H9 (cell line): ENCODE measurements around the gene STRADA. TPM values are rescaled to one million over a fixed set of nuclear protein-coding genes. Genes with fewer than 3 reads are reported as not detected.
A peak's percentile ranks its signal among the peaks of the same experiment; 100 is the strongest.

Source experiments
- DNase-seq: peaks from one replicate; pipeline ENCODE4 v3.0.0-alpha.2; 2017
- H2AFZ ChIP-seq: one replicate; pipeline ENCODE4 v1.6.1; 2013; ENCODE audit warnings: mild to moderate bottlenecking, low read length, control low read depth, moderate library complexity
- H2AK5ac ChIP-seq: 2 replicates; pipeline ENCODE4 v1.6.1; 2013; ENCODE audit warnings: low read length, control low read depth, mixed read lengths; ENCODE audit not compliant: insufficient read length
- H2BK120ac ChIP-seq: one replicate; pipeline ENCODE4 v1.6.1; 2013; ENCODE audit warnings: low read depth, mild to moderate bottlenecking, low read length, control low read depth, inconsistent platforms; ENCODE audit not compliant: poor library complexity, severe bottlenecking
- H2BK12ac ChIP-seq: 2 replicates; pipeline ENCODE4 v1.6.1; 2013; ENCODE audit warnings: low read length, control low read depth, mixed read lengths, low read depth; ENCODE audit not compliant: insufficient read length
- H2BK15ac ChIP-seq: 2 replicates; pipeline ENCODE4 v1.6.1; 2013; ENCODE audit warnings: low read depth, low read length, control low read depth
- H2BK20ac ChIP-seq: one replicate; pipeline ENCODE4 v1.6.1; 2013; ENCODE audit warnings: low read depth, mild to moderate bottlenecking, low read length, control low read depth, inconsistent platforms; ENCODE audit not compliant: poor library complexity, severe bottlenecking
- H2BK5ac ChIP-seq: 2 replicates; pipeline ENCODE4 v1.6.1; 2013; ENCODE audit warnings: low read length, control low read depth, mixed read lengths; ENCODE audit not compliant: insufficient read length
- H3K14ac ChIP-seq: 2 replicates; pipeline ENCODE4 v1.6.1; 2013; ENCODE audit warnings: low read length, control low read depth; ENCODE audit not compliant: insufficient read depth
- H3K18ac ChIP-seq: 2 replicates; pipeline ENCODE4 v1.6.1; 2013; ENCODE audit warnings: low read depth, mild to moderate bottlenecking, mixed read lengths, low read length, control low read depth; ENCODE audit not compliant: insufficient read length
- H3K23ac ChIP-seq: 2 replicates; pipeline ENCODE4 v1.6.1; 2013; ENCODE audit warnings: low read length, control low read depth, mixed read lengths, low read depth; ENCODE audit not compliant: insufficient read length
- H3K23me2 ChIP-seq: 2 replicates; pipeline ENCODE4 v1.6.1; 2013; ENCODE audit warnings: low read depth, mild to moderate bottlenecking, mixed read lengths, low read length, control low read depth; ENCODE audit not compliant: insufficient read length, poor library complexity, severe bottlenecking
- H3K27ac ChIP-seq: 2 replicates; pipeline ENCODE4 v1.5.1; 2013; ENCODE audit warnings: low read length, control low read depth, mixed read lengths, low read depth; ENCODE audit not compliant: insufficient read length
- H3K27me3 ChIP-seq: 2 replicates; pipeline ENCODE4 v1.6.1; 2013; ENCODE audit warnings: low read length, control low read depth, inconsistent platforms; ENCODE audit not compliant: insufficient read depth
- H3K4ac ChIP-seq: 2 replicates; pipeline ENCODE4 v1.6.1; 2013; ENCODE audit warnings: low read depth, mild to moderate bottlenecking, control low read depth, inconsistent platforms, low read length, moderate library complexity
- H3K4me1 ChIP-seq: 2 replicates; pipeline ENCODE4 v1.6.1; 2013; ENCODE audit warnings: low read length, control low read depth, inconsistent platforms; ENCODE audit not compliant: insufficient read depth
- H3K4me2 ChIP-seq: 2 replicates; pipeline ENCODE4 v1.6.1; 2013; ENCODE audit warnings: low read length, control low read depth, mixed read lengths; ENCODE audit not compliant: insufficient read length, insufficient read depth
- H3K56ac ChIP-seq: 2 replicates; pipeline ENCODE4 v1.6.1; 2013; ENCODE audit warnings: low read depth, mild to moderate bottlenecking, mixed read lengths, low read length, control low read depth; ENCODE audit not compliant: insufficient read length
- H3K79me1 ChIP-seq: 2 replicates; pipeline ENCODE4 v1.6.1; 2013; ENCODE audit warnings: low read depth, mild to moderate bottlenecking, moderate library complexity, low read length, control low read depth, inconsistent platforms; ENCODE audit not compliant: insufficient read depth, poor library complexity, severe bottlenecking
- H3K79me2 ChIP-seq: 2 replicates; pipeline ENCODE4 v1.6.1; 2013; ENCODE audit warnings: low read length, control low read depth, inconsistent platforms; ENCODE audit not compliant: insufficient read depth
- H3K9ac ChIP-seq: 2 replicates; pipeline ENCODE4 v1.6.1; 2013; ENCODE audit warnings: low read length, control low read depth, mixed read lengths; ENCODE audit not compliant: insufficient read length; ENCODE audit errors: extremely low read depth
- H3K9me3 ChIP-seq: one replicate; pipeline ENCODE4 v1.6.1; 2013; ENCODE audit warnings: low read depth, low read length, inconsistent platforms; ENCODE audit not compliant: control insufficient read depth
- H3T11ph ChIP-seq: one replicate; pipeline ENCODE4 v1.6.1; 2013; ENCODE audit warnings: mild to moderate bottlenecking, low read length, control low read depth, inconsistent platforms
- H4K20me1 ChIP-seq: one replicate; pipeline ENCODE4 v1.6.1; 2013; ENCODE audit not compliant: control insufficient read depth, insufficient read length, insufficient read depth
- H4K5ac ChIP-seq: 2 replicates; pipeline ENCODE4 v1.6.1; 2013; ENCODE audit warnings: low read depth, mild to moderate bottlenecking, mixed read lengths, low read length, control low read depth; ENCODE audit not compliant: insufficient read length
- H4K8ac ChIP-seq: replicated peaks from 2 replicates; pipeline ENCODE4 v1.6.1; 2013; ENCODE audit warnings: low read length, control low read depth, mixed read lengths, low read depth; ENCODE audit not compliant: insufficient read length
- H4K91ac ChIP-seq: 2 replicates; pipeline ENCODE4 v1.6.1; 2013; ENCODE audit warnings: low read depth, mild to moderate bottlenecking, moderate library complexity, mixed read lengths, low read length, control low read depth; ENCODE audit not compliant: insufficient read length
- H3K27ac Mint-ChIP-seq, 3 experiments: 2 replicates in 2 of 3; 3 replicates in 1 of 3; pipeline ENCODE4 v1.8.0; 2020 to 2021; ENCODE audit warnings: mixed read lengths in 3 of 3, mild to moderate bottlenecking in 1 of 3, moderate library complexity in 1 of 3
- H3K27me3 Mint-ChIP-seq: 2 replicates; pipeline ENCODE4 v1.8.0; 2021; ENCODE audit warnings: low read depth, mild to moderate bottlenecking, moderate library complexity, mixed read lengths
- H3K36me3 Mint-ChIP-seq, 3 experiments: 2 replicates in 2 of 3; 3 replicates in 1 of 3; pipeline ENCODE4 v1.8.0; 2020 to 2021; ENCODE audit warnings: low read depth in 3 of 3, mixed read lengths in 3 of 3; ENCODE audit not compliant: insufficient read depth in 1 of 3
- H3K4me1 Mint-ChIP-seq, 2 experiments: 2 replicates each; pipeline ENCODE4 v1.8.0; 2020; ENCODE audit warnings: mixed read lengths in 2 of 2
- H3K4me3 Mint-ChIP-seq, 2 experiments: 2 replicates in 1 of 2; 3 replicates in 1 of 2; pipeline ENCODE4 v1.8.0; 2020 to 2021; ENCODE audit warnings: mild to moderate bottlenecking in 2 of 2, mixed read lengths in 2 of 2, moderate library complexity in 1 of 2
- H3K9me3 Mint-ChIP-seq, 2 experiments: 2 replicates in 1 of 2; 3 replicates in 1 of 2; pipeline ENCODE4 v1.8.0; 2020; ENCODE audit warnings: mild to moderate bottlenecking in 2 of 2, mixed read lengths in 2 of 2, moderate library complexity in 1 of 2
- CTCF ChIP-seq: fragments of 200-600 bp; sonication (generic); conservative IDR thresholded peaks from 3 replicates; pipeline ENCODE4 v1.8.0; 2021; ENCODE audit warnings: antibody characterized with exemption, mild to moderate bottlenecking
- WGBS: extraction: QIAGEN DNeasy Blood & Tissue Kit; methylation state at CpG from one replicate; pipeline ENCODE4 v1.1.7; 2013; ENCODE audit warnings: missing lambda C conversion rate, low lambda C conversion rate, mixed read lengths; ENCODE audit not compliant: insufficient read length; ENCODE audit errors: extremely low coverage; 5-methylcytosine and 5-hydroxymethylcytosine counted together
- total RNA-seq: library from RNA; stranded (reverse); gene quantifications from 2 replicates; pipeline ENCODE4 v1.2.1, GENCODE V29; 2021

Gene STRADA
- total RNA-seq, 1 experiment from 2014 or later, result 35.0 TPM

GRCh38 chr17:63760771-63761539 lies 19.4 kb upstream of the STRADA start:
- Histone ChIP-seq H3T11ph (no peak overlapping the region), H2BK5ac (no peak overlapping the region), H4K5ac (no peak overlapping the region), H3K4ac (no peak overlapping the region), H4K20me1 (no peaks in the 10 kb centered on the region), H4K8ac (no peak overlapping the region), H3K23ac (no peak overlapping the region), H3K79me2 (no peaks in the 10 kb centered on the region), H2BK15ac (no peak overlapping the region), H2BK20ac (no peak overlapping the region), H3K56ac (no peak overlapping the region), H4K91ac (no peak overlapping the region), H2AFZ (no peak overlapping the region), H3K27ac (no peak overlapping the region), H3K9me3 (no peaks in the 10 kb centered on the region), H2BK12ac (no peak overlapping the region), H3K4me1 (no peaks in the 10 kb centered on the region), H3K4me2 (no peak overlapping the region), H3K79me1 (peaks cover 3% of the 10 kb centered on the region), H3K27me3 (no peaks in the 10 kb centered on the region), H2BK120ac (no peak overlapping the region), H3K18ac (no peak overlapping the region), H3K9ac (no peak overlapping the region), H3K14ac (no peak overlapping the region), H3K23me2 (no peaks in the 10 kb centered on the region), H2AK5ac (no peak overlapping the region)
- 0 out of 7 replicates have a peak overlapping the region, but pooled peaks of 1 of the 3 experiments have one; percentile 36 for H3K27ac Mint-ChIP-seq
- TF ChIP-seq CTCF, result no peak
- no peaks in the 10 kb centered on the region for H3K4me1 Mint-ChIP-seq
- WGBS, result no CpG with 5 or more reads among the region's 10 CpGs
- no peak for DNase-seq
- no peaks in the 10 kb centered on the region for H3K27me3 Mint-ChIP-seq
- H3K36me3 Mint-ChIP-seq, result peaks cover 49 to 85% (median 73%) of the 10 kb centered on the region in 3 experiments; a peak in 6 of 7 replicates
- H3K9me3 Mint-ChIP-seq, result no peaks in the 10 kb centered on the region
- no peak overlapping the region for H3K4me3 Mint-ChIP-seq
